Medulla oblongata (tissue), 1 donor: ENCODE results near the gene SCART1.
"Not testable (repeated sequence)": the region's sequence is repeated elsewhere in the genome, so short reads cannot be mapped to it uniquely, and the experiment has no call there.

Source experiments
- DNase-seq: peaks from one replicate; pipeline ENCODE4 v3.0.0-alpha.2; 2015; ENCODE audit errors: extremely low spot score

SCART1 gene

GRCh38 chr10:133453516-133454203 lies at the start of gene SCART1:
SCART1 (plus strand) TSS chr10:133453945; CDS start chr10:133453998, 53 bp downstream.
- no peak for DNase-seq

GRCh38 chr10:133405272-133405671 lies 48.5 kb upstream of the SCART1 start:
- no peak for DNase-seq

DNA sequence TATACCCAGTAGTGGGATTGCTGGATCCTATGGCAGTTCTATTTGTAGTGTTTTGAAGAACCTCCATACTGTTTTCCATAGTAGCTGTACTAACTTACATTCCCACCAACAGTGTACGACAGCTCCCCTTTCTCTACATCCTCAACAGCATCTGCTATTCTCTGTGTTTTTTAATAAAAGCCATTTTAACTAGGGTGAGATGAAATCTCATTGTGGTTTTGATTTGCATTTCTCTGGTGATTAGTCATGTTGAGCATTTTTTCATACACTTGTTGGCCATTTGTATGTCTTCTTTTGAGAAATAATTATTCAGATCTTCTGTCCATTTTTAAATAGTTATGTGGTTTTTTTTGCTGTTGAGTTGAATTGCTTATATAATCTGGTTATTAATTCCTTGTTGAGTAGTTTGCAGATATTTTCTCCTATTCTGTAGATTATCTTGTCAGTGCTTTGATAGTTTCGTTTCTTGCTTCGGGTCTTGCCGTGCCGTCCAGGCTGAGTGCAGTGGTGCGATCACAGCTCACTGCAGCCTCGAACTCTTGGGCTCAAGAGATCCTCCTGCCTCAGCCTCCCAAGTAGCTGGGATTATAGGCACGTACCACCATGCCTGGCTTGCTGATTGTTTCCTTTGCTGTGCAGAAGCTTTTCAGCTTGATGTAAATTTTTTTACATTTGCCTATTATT lies 47.8 kb upstream of the SCART1 start:
- no peak for DNase-seq

DNA sequence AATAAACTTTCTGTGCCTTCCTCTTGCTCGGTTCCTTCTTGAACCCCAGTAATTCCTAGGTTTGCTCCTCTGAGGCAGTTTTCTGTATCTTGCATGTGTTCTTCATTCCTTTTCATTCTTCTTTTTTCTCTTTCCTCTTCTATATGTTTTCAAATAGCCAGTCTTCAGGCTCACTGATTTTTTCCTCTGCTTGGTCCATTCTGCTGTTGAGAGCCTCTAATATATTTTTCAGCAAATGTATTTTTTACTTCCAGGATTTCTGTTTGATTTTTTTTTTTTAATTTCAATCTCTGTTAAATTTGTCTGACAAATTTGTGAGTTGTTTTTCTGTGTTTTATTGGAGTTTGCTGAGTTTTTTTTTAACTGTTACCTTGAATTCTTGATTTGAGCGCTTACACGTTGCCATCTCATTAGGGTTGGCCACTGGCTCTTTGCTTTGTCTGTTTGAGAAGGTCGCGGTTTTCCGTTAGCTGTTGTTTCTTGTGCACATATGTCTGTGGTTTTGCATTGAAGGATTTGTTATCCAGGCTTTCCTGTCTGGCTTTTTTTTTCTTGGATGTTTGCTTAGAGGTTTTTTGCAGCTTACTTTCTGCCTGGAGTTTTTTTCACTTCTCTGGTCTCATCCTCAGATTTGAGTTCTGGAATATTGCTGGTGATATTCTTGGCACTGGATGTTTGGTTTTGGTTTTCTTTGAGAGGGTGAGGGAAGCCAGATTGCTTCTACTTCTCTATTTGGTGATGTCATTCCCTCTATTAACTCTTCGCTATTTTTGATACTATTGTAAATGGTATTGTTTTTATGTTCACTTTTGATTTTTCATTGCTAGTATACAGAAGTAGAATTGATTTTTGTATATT lies 42.0 kb upstream of the SCART1 start:
- DNase-seq, result no peak

GRCh38 chr10:133412381-133412711 lies 41.4 kb upstream of the SCART1 start:
- no peak for DNase-seq

DNA sequence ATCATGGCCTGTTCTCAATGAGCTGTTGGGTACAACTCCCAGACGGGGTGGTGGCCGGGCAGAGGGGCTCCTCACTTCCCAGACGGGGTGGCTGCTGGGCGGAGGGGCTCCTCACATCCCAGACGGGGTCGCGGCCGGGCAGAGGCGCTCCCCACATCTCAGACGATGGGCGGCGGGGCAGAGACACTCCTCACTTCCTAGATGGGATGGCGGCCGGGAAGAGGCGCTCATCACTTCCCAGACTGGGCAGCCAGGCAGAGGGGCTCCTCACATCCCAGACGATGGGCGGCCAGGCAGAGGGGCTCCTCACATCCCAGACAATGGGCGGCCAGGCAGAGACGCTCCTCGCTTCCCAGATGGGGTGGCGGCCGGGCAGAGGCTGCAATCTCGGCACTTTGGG lies 39.3 kb upstream of the SCART1 start:
- not testable (repeated sequence) for DNase-seq

- no peak for DNase-seq
Observed at GRCh38 chr10:133415752-133416151, 38.0 kb upstream of the SCART1 start.

- DNase-seq, result no peak
Observed at GRCh38 chr10:133418289-133418993, 35.3 kb upstream of the SCART1 start.

DNA sequence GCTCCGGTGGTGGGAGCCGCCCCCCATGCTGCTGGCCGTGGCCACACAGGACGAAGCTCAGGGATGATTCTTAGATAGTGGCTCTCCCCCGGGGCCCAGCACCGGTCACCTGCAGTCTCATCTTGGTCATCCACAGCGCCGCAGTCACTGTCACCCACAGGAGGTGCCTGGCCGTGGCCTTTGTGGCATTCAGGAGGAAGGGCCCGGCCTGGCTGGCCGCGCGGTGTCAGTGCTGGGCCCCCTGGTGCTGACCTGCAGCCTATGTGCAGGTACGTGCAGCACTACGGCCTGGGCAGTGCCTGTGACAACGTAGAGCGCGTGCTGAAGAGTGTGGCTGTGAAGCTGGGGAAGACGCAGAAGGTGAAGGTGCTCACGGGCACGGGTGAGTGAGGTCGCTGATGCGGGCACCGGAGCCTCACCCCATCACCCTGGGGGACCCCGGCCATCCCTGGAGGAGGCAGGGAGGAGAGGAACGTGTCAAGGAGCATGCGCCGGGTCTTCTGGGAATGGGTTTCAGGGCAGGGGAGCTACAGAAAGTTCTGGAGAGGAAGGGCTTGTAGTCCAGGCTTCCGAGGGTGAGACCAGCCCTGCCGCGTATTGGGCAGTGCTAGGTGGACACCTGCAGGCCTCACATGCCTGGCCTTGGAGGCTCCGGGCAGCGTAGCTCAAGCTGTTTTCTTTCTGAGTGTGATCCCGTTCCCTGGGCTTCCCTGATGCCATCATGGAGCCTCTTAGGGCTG lies 34.4 kb upstream of the SCART1 start:
- DNase-seq, result no peak

GRCh38 chr10:133420028-133420427 lies 33.7 kb upstream of the SCART1 start:
- no peak for DNase-seq

- DNase-seq, result no peak
Observed at GRCh38 chr10:133420579-133420978, 33.2 kb upstream of the SCART1 start.

DNA sequence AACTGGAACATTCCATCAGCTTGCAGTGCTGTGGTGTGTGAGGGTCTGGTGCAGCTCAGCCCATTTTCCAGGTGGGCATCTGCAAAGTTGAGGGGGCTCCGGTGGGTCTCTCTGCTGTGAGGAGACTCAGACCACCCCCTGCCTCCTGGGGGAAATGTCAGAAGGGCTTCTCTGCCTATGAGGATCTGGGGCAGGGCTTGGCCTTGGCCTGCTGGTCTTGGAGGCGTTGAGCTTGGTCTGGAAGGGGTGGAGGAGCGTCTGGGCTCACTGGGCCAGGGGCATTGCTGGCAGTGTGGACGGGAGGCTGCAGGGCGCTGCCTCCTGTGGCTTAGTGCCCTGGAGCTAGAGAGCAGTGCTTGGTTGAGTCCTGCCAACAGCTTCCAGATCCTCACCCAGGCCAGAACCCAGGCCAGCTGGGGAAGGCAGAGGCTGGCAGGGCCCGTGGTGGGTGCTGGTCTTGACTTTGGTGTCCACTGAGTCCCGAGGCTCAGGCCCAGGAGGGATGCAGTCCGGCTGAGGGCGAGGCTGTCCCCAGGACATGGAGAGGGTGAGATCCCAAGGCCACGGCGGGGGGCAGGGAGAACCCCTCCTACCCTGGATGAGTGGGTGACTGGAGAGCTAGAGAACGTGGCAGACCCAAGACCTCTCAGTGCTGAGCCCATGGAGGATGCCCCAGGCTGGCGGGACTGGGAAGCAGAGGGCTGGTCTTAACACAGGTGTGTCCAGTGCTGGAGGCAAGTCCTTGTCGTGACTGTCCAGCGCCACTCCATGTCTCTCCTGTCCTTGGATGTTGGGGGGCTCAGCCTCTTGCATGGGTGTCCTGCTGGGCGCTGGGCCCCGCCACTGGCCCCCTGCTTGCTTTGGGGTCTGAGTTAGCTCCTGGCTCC lies 32.2 kb upstream of the SCART1 start:
- no peak for DNase-seq

DNA sequence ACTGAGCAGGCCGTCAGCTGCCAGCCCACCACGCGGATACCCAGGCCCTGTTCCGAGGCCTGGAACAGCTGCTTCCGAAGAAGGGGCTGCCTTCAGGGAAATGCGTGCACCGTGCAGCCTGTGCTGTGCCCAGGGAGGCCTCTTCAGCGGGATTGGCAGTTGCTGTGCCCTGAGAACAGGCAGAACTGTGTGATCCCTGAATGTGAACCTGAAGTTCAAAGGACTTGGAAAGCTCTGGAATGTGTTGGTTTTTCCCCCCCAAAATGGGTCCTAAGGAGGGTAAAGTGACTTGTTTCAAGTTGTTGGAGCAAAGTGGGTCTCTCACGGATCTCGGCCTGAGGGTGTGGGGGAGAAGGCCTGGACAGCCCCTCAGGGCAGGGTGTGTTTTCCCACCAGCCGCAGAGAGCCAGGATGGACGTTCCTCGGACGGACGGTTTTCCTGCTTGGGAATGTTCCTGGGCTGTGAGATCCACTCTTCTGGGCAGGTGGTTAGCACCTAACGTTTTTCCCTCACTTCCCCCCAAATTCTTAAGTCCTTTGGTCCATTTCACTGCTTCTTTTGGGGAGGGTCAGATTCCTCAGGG lies 31.4 kb upstream of the SCART1 start:
- DNase-seq, result no peak

- DNase-seq, result no peak
Observed at GRCh38 chr10:133422807-133423771, 30.7 kb upstream of the SCART1 start.

DNA sequence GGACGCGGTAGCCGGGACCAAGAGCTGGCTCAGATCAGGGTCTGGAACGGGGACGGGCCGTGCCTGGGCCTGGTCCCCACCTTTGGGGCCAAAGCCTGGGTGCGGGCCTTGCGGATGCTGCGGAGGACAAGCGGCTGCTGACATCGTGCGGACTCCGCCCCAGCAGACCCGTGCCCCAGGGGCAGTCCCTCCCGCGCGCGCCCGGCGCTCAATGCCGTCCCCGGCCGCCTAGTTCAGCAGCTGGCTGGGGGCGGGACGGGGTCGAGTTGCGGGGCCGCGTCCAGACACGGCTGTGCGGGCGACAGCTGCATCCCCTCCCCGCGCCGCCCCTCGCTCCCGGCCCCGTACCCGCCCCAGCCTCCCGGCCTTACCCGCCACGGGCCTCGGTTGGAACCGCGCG lies 29.6 kb upstream of the SCART1 start:
- DNase-seq, result not testable (repeated sequence)

- not testable (repeated sequence) for DNase-seq
Observed at GRCh38 chr10:133424601-133425000, 29.1 kb upstream of the SCART1 start, which contains the start of gene SPRN. SPRN (minus strand) TSS chr10:133424625; CDS start chr10:133423681, 944 bp downstream.

DNA sequence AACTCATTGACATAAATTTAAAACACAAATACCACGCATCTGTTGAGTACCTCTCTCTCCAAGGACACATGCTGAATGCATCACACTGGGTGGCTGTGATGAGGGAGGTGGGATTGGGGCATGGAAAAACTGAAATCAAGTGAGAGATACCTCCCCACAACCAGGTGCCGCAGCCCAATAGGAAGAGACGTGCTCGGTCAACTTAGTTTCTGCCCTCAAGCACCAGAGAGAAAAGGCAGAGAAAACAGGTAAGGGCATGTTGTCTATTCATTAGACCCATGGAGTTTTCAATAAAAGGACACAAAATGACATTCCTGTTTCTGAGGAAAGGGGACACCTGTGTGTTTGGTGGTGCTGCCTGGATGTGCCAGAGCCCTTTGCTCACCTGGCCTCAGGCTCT lies 24.2 kb upstream of the SCART1 start:
- DNase-seq, result not testable (repeated sequence)

- DNase-seq, result not testable (repeated sequence)
Observed at GRCh38 chr10:133431888-133432613, 21.7 kb upstream of the SCART1 start.
